Measurements from ENCODE around the gene RAB3GAP1.

GRCh38 chr2:135151615-135152014 lies 99.5 kb downstream of the RAB3GAP1 start:
- TF ChIP-seq CTCF (conservative IDR thresholded peaks at IDR 0.05) = no peak
- TF ChIP-seq ZFX (IDR thresholded peaks at IDR 0.05) = no peak
